Cardiac fibroblast (primary cell): Measurements from ENCODE around the gene GDF11.
A peak's percentile ranks its signal among the peaks of the same experiment; 100 is the strongest.

ENCODE experiments used
- DNase-seq, 2 donors: peaks; one replicate each; pipeline versions ENCODE4 v3.0.0 to v3.0.0-alpha.2; 2010; ENCODE audit warnings: low read depth in 2 of 2
- H3K4me3 ChIP-seq, 2 donors: replicated peaks in 1 of 2; 1 replicate in 1 of 2; 2 replicates in 1 of 2; pipeline ENCODE4 v1.5.1; 2011; ENCODE audit warnings: low read depth in 2 of 2, low read length in 2 of 2, mild to moderate bottlenecking in 2 of 2, moderate library complexity in 1 of 2
- TF ChIP-seq, protein P1 (sequence below): IDR thresholded peaks from one replicate; pipeline ENCODE4 v1.5.1; 2011; ENCODE audit warnings: low read depth, mild to moderate bottlenecking, low read length, inconsistent platforms

Gene GDF11

DNA sequence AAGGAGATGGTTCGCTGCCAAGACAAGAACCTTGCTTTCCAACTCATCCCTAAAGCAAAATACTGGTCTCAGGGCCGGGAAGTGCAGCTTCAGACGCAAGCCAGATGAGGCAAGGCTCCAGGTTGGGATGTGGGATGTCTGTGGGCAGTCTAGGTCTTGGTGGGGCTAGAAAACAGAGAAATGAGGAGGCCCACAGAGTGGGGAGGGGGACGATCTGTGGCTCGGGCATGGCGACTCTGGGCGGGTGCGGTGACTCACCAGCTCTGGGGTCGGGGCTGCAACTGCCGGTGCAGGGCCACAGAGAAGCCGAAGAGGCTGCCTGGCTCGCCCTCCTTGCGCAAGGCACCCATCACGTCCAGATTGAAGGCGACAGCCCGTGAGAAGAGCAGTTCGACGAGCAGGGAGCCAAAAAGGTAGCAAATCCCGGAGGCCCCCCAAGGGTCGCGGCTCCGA lies 35.7 kb upstream of the GDF11 start:
- H3K4me3 ChIP-seq, result peak overlapping the region; percentile 48 to 55
- no peak for DNase-seq
- TF ChIP-seq, protein P1, sequence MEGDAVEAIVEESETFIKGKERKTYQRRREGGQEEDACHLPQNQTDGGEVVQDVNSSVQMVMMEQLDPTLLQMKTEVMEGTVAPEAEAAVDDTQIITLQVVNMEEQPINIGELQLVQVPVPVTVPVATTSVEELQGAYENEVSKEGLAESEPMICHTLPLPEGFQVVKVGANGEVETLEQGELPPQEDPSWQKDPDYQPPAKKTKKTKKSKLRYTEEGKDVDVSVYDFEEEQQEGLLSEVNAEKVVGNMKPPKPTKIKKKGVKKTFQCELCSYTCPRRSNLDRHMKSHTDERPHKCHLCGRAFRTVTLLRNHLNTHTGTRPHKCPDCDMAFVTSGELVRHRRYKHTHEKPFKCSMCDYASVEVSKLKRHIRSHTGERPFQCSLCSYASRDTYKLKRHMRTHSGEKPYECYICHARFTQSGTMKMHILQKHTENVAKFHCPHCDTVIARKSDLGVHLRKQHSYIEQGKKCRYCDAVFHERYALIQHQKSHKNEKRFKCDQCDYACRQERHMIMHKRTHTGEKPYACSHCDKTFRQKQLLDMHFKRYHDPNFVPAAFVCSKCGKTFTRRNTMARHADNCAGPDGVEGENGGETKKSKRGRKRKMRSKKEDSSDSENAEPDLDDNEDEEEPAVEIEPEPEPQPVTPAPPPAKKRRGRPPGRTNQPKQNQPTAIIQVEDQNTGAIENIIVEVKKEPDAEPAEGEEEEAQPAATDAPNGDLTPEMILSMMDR, result no peak

DNA sequence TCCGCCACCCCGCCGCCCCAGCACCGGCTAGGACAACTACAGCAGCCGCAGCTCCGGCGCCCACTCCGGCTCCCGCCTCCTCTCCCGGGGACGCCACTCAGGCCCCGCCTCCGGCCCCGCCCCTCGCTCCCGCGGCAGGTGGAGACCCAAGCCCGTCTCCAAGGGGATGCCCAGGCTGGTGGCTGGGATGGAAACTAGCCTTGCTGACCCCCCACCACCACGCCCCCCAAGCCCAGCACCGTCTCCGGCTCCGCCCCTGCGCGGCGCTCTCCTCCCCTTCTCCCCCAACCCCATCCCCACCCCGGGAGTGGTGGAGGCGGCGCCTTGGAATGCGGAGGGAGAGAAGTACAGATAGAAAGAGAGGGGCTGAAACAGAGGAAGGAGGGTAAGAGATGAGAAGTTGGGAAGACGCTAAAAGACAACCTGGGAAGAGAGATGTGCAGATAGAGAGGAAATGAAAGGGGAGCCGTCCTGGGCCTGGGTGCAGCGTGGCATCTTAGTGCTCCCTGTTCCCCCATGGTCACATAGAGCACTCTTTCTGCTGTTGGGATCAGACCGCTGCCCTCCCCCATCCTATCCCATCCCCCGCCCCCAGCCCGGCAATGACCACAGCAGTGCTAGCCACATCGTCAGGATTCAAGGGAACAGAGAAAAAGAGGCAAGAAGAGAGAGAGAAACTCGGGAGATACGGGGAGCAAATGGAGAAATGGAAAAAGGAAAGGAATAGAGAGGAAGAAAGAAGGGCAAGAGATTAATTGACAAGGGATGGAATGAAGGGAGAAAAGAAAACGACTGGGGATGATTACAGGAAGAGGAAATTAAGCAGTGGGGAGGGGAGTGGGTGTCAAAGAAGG lies 34.9 kb upstream of the GDF11 start, which contains the start of gene ITGA7:
Gene ITGA7 (minus strand): TSS at position 64 of the 854 bp plus-strand sequence. CDS start 222 bp downstream, outside the sequence.
- TF ChIP-seq, protein P1, result no peak
- peak within 1 kb of the TSS; percentile 48 to 55 for H3K4me3 ChIP-seq
- DNase-seq, result no peak

DNA sequence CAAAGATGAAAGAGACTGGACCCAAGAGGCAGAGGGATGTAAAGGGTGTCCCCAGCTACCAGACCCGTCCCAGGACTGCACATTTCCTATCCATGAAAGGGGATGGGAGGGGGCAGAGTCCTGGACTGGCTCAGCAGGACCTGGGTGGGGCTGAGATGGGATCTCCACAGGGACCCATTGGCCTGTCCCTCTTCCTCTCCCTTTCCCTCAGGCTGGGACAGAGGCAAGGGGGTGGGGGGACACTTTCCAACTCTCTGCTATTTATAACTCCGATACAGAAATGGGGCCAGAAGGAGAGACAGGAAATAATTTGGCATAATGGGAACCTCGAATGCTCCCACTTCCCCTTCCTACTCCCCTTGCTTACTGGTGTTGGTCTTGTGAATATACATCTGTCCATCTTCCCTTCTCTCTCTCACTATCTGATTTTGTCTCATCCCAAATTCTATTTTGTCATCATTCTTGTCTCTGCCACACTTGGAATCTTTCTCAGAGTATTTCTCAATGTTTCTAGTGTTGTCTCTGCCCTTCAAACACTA lies 34.2 kb upstream of the GDF11 start:
- DNase-seq, result no peak
- H3K4me3 ChIP-seq, result no peak overlapping the region
- TF ChIP-seq, protein P1, result no peak

DNA sequence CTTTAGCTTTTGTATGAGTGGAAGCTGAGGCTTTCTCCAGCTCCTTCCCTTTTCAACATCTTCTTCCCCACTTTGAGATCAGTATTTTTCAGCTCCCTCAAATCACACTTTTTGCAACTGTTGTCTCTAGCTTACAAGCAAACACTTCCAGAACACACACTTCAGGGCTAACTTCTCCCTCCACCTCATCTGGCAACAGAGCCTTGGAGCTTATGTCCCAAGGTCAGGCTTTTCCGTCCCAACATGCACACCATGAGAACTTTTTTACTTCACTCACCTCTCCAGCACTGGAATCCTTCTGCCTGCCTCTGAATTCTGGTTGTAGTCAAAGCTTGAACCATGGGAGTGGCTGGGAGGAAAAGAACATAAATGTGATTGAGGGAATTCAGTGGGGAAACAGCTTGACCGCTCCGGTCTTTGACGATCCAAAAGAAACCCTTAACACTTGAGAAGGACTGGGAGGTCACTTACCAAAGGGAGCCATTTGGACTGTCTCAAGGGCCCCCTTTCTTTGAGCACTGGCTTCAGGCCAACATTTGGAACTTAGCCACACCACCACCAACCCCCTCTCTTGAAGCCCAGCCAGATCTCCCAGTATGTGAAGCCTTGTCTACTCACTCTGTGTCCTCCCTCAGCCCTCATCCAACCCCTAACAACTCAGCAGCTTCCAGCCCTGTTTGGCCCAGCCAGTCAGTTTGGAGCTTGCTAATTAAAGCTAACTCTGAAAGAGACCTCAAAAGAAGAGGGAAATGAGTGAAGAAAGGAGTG lies 31.0 kb upstream of the GDF11 start:
- TF ChIP-seq, protein P1, result no peak
- no peak overlapping the region for H3K4me3 ChIP-seq
- peak; percentile 19 to 76 for DNase-seq

DNA sequence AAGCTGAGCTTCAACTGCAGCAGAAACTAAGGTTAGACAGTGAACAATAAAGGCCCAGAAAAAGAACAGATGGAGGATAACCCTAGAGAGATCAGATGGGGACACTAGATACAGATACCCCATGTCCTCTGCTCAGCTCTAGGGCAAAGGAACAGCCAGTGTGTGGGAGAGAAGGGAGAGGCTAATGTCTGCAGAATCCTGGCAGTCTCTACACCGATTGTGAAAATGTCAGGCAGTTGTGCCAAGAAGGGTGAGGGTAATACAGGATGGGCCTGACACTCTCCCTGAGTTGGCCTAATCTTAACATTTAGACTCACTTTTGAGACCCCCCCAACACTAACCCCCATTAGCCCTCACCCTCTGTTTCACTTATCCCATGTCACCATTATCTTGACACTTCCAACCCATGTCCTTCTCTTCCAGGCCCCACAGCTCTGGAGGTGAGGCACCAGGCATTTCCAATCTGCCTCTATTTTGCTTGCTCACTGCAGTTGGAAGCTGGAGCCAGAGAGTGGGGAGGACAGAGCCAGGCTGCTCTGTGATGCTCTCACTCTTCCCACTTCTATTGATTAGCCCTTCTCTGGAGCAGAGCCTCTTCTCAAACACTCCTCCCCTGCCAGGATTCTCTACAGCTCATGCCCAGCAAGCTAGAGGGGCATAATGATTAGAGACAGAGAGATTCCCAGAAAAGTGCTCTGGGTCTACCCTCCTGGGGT lies 30.1 kb upstream of the GDF11 start:
- H3K4me3 ChIP-seq, result no peak overlapping the region
- TF ChIP-seq, protein P1, result no peak
- peak in 1 of 2 donors; percentile 68 for DNase-seq

DNA sequence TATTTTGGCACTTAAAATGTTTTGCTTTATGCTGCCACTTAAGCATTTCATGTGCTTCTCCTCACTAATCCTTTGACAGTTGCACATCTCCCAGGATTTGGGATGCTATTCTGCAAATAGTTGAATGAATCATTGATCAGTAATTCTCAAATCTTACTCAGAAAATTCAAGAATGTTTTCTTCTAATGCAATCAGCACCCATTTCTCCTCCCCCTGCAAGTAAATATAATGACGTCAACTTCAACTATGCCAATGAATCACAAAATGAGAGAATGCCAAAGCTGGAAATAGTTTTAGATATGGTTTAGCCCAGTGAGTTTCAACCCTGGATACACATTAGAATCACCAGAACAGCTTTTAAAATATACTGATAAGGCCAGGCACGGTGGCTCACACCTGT lies 29.2 kb upstream of the GDF11 start:
- TF ChIP-seq, protein P1, result no peak
- no peak overlapping the region for H3K4me3 ChIP-seq
- peak; percentile 84 to 93 for DNase-seq
